LNCaP clone FGC (cell line): Measurements from ENCODE around the gene NRAP.

Experiments
- DNase-seq: peaks from one replicate; pipeline ENCODE4 v3.0.0-alpha.2; 2011; ENCODE audit warnings: low read depth
- H3K4me3 ChIP-seq: 2 replicates; pipeline ENCODE4 v1.5.1; 2011; ENCODE audit warnings: mild to moderate bottlenecking, low read depth, low read length, control low read depth
- TF ChIP-seq, protein P1 (sequence below): IDR thresholded peaks from 2 replicates; pipeline ENCODE4 v1.5.1; 2012; ENCODE audit warnings: mild to moderate bottlenecking; ENCODE audit not compliant: control insufficient read depth, insufficient read depth; ENCODE audit errors: extremely low read depth

Gene NRAP

GRCh38 chr10:113603057-113603777, 60.6 kb downstream of the NRAP start:
- TF ChIP-seq, protein P1, sequence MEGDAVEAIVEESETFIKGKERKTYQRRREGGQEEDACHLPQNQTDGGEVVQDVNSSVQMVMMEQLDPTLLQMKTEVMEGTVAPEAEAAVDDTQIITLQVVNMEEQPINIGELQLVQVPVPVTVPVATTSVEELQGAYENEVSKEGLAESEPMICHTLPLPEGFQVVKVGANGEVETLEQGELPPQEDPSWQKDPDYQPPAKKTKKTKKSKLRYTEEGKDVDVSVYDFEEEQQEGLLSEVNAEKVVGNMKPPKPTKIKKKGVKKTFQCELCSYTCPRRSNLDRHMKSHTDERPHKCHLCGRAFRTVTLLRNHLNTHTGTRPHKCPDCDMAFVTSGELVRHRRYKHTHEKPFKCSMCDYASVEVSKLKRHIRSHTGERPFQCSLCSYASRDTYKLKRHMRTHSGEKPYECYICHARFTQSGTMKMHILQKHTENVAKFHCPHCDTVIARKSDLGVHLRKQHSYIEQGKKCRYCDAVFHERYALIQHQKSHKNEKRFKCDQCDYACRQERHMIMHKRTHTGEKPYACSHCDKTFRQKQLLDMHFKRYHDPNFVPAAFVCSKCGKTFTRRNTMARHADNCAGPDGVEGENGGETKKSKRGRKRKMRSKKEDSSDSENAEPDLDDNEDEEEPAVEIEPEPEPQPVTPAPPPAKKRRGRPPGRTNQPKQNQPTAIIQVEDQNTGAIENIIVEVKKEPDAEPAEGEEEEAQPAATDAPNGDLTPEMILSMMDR = no peak
- no peak overlapping the region for H3K4me3 ChIP-seq
- DNase-seq = no peak

- H3K4me3 ChIP-seq = no peak overlapping the region
Observed at GRCh38 chr10:113600569-113600968, 63.3 kb downstream of the NRAP start.

GRCh38 chr10:113594652-113595051, 69.2 kb downstream of the NRAP start:
- DNase-seq = no peak
- TF ChIP-seq, protein P1 = no peak
- no peak overlapping the region for H3K4me3 ChIP-seq

More at GRCh38 chr10:113600569-113600968, 63.3 kb downstream of the NRAP start:
- TF ChIP-seq, protein P1 = no peak
- no peak for DNase-seq

- TF ChIP-seq, protein P1 = no peak
- DNase-seq = no peak
- no peak overlapping the region for H3K4me3 ChIP-seq
Observed at GRCh38 chr10:113592380-113592779, 71.5 kb downstream of the NRAP start.

DNA sequence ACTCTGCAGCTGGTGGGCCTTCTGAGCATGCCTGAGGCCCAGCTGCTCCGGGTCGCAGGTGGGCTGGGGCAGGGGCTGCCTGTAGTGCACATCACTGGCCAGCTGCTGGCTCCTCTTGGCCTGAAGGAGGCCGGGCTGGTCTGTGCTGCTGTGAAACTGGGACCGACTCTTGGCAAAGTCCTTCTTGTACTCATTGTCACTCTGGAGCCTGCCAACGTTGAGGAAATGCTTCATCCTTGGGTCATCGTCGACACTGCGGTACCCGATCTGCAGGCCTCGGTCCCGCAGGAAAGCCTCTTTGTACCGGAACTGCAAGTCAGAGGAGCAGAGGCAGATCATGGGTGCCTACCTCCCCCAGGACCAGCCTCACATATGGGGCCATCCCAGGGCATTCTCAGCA, 73.3 kb downstream of the NRAP start:
- no peak overlapping the region for H3K4me3 ChIP-seq
- TF ChIP-seq, protein P1 = no peak
- DNase-seq = no peak

- H3K4me3 ChIP-seq = no peak overlapping the region
- no peak for DNase-seq
- TF ChIP-seq, protein P1 = no peak
Observed at GRCh38 chr10:113589201-113589770, 74.6 kb downstream of the NRAP start.
